Vagina (tissue), 2 donors: ENCODE data around the gene CTNNA3.

ENCODE experiments used
- CTCF ChIP-seq, 3 experiments: fragments of 450-650 bp in 2 of 3; fragments of 200-600 bp in 1 of 3; sonication (generic) in 1 of 3; IDR thresholded peaks; one replicate each; pipeline ENCODE4 v1.5.1; 2017 to 2019; ENCODE audit warnings: antibody characterized with exemption in 3 of 3, mild to moderate bottlenecking in 2 of 3, moderate library complexity in 2 of 3
- POLR2AphosphoS5 ChIP-seq, 2 donors: sonication (generic); formaldehyde crosslinking; IDR thresholded peaks; one replicate each; pipeline ENCODE4 v1.9.0; 2017; ENCODE audit warnings: antibody characterized with exemption in 2 of 2, mild to moderate bottlenecking in 2 of 2, low read depth in 1 of 2; ENCODE audit not compliant: insufficient read depth in 1 of 2

- TF ChIP-seq CTCF (IDR thresholded peaks at IDR 0.05) (no peak), POLR2AphosphoS5 (IDR thresholded peaks at IDR 0.05; ENCODE audit: insufficient read depth in 1 of 2, low read depth in 1 of 2) (no peak)
Measured at GRCh38 chr10:66586073-66586472, 1109.9 kb downstream of the CTNNA3 start.
